Epithelial cell of esophagus (primary cell): ENCODE results near the gene TMEM17.
A peak's percentile ranks its signal among the peaks of the same experiment; 100 is the strongest.

ENCODE experiments used
- DNase-seq: peaks from one replicate; pipeline ENCODE4 v3.0.0; 2010; ENCODE audit warnings: low read depth
- H3K4me3 ChIP-seq: 2 replicates; pipeline ENCODE4 v1.5.1; 2011; ENCODE audit warnings: mild to moderate bottlenecking, low read length, control low read depth
- CTCF ChIP-seq: IDR thresholded peaks from 2 replicates; pipeline ENCODE4 v1.5.1; 2011; ENCODE audit warnings: low read depth, mild to moderate bottlenecking, low read length, control low read depth, inconsistent platforms; ENCODE audit not compliant: insufficient read depth; ENCODE audit errors: missing control alignments

Gene TMEM17

DNA sequence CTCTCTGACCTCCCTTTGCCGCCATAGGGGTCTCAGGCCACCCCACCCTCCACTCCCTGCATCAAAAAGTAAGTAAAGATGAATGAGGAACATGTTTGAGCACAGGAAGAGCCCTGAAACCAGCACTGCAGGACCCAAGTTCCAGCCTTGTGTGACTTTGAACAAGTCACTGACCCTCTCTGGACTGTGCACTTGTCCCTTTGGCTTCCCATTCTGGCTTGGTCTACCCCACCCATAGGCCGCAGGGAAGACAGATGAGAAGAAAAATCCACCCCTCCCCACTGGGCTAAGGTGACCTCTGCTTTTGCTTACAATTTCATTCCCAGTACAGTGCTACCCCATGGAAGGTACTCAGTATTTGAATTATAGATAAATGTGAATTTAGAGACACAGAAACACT, 43.8 kb downstream of the TMEM17 start:
- no peak for DNase-seq
- TF ChIP-seq CTCF: no peak
- H3K4me3 ChIP-seq: no peak overlapping the region

DNA sequence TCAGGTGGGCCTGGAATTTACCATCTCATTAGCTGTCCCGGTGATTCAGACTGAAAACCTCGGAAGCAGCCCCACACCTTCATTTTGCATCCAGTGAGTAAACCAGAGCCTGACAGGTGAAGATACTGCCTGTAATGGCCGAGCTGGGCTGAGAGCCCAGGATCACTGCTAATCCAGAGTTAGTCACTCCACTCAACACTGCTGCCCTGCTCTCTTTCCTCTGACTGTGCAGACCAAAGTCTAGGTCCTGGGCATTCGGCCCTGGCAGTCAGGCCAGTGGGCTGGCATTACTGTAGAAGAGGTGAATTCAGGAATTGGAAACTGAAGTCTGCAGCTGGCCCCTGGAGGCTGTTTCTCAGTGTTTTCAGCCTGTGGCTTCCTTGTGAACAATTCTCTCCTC, 44.3 kb downstream of the TMEM17 start:
- no peak for TF ChIP-seq CTCF
- DNase-seq: peak; percentile 82
- H3K4me3 ChIP-seq: no peak overlapping the region

- no peak for DNase-seq
- H3K4me3 ChIP-seq: no peak overlapping the region
- TF ChIP-seq CTCF: no peak
Measured at GRCh38 chr2:62461017-62461553, 44.9 kb downstream of the TMEM17 start.

DNA sequence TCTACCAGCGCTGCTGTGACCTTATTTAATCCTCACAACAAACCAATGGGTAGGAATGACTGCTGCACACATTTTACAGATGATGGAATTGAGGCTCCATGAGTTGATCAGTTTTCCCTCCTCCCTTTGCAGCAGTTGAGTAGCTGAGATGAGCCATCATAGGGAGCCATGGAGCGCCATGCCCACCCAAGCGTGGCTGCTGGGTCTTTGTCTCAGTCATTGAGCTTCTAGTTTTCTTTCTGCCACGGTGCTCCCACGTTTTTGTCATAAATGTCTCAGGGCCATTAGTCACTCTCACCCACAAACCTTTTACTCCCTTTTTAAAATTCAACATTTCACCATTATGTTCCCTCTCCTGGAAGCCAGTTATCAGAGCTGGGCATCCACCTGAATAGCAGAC, 45.8 kb downstream of the TMEM17 start:
- DNase-seq: no peak
- no peak for TF ChIP-seq CTCF
- no peak overlapping the region for H3K4me3 ChIP-seq

GRCh38 chr2:62459672-62460071, 46.3 kb downstream of the TMEM17 start:
- no peak overlapping the region for H3K4me3 ChIP-seq
- TF ChIP-seq CTCF: no peak
- no peak for DNase-seq

DNA sequence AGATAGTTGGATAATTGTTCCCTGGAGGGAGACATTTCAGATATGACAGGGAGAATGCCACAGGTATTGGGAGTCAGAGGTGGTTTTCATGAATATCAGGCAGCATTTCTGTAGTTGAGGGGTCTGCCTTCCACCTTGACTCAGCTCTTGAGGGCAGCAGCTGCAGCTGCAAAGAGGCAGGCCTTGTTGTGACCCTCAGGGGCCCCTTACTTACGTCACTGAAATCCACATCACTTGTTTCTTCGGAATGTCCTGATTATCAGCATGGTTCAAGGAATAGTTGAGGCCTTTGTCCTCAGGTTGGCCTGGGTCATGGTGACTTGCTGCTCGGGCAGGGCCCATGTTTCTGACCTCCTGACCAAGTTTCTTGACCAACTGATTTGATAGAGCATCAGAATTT, 46.9 kb downstream of the TMEM17 start:
- no peak for DNase-seq
- TF ChIP-seq CTCF: no peak
- H3K4me3 ChIP-seq: no peak overlapping the region

- no peak for DNase-seq
- H3K4me3 ChIP-seq: no peak overlapping the region
- TF ChIP-seq CTCF: no peak
Measured at GRCh38 chr2:62458671-62459081, 47.3 kb downstream of the TMEM17 start.
